Measurements from ENCODE around the gene NKX6-1.

NKX6-1 gene

DNA sequence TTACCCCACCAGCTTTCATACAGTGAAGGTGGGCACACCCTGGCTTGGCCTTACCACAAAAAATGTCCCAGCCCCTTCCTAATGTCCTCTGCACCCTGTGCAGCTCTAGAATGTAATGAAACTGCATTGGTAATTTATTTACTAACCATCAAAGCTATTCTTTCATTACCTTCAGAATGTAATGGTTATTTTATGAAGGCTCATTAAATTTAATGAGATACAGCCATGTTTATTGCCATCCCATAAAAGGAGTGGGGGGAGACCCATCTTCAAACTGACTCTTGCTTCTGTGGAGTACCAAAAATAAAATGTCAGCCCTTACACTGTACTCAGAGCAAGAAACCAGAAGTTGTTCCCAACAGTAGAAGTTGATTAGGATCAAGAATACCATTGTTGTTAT lies 25.0 kb downstream of the NKX6-1 start:
- DNase-seq (no peak), ATAC-seq (no peak)
- no peak overlapping the region for H3K27ac Mint-ChIP-seq
- no peaks in the 10 kb centered on the region for H3K9me3 Mint-ChIP-seq
- no peaks in the 10 kb centered on the region for H3K36me3 Mint-ChIP-seq (ENCODE audit: low read depth)
- peaks cover 14% of the 10 kb centered on the region for H3K27me3 Mint-ChIP-seq
- H3K4me3 Mint-ChIP-seq, result no peak overlapping the region
- H3K4me1 Mint-ChIP-seq, result no peaks in the 10 kb centered on the region

- H3K27me3 Mint-ChIP-seq, result peaks cover 13% of the 10 kb centered on the region
- DNase-seq (no peak), ATAC-seq (no peak)
- H3K4me1 Mint-ChIP-seq, result no peaks in the 10 kb centered on the region
- no peaks in the 10 kb centered on the region for H3K36me3 Mint-ChIP-seq (ENCODE audit: low read depth)
- H3K4me3 Mint-ChIP-seq, result no peak overlapping the region
- no peaks in the 10 kb centered on the region for H3K9me3 Mint-ChIP-seq
- H3K27ac Mint-ChIP-seq, result no peak overlapping the region
Observed at GRCh38 chr4:84472154-84472553, 26.9 kb downstream of the NKX6-1 start.

- Mint-ChIP-seq H3K9me3 (no peaks in the 10 kb centered on the region), H3K27ac (no peak overlapping the region), H3K36me3 (ENCODE audit: low read depth) (no peaks in the 10 kb centered on the region), H3K4me3 (no peak overlapping the region), H3K4me1 (no peaks in the 10 kb centered on the region), H3K27me3 (peaks cover 9% of the 10 kb centered on the region)
- DNase-seq, result no peak
- ATAC-seq, result no peak
Observed at GRCh38 chr4:84470204-84470785, 28.8 kb downstream of the NKX6-1 start.

GRCh38 chr4:84467601-84468000 lies 31.5 kb downstream of the NKX6-1 start:
- no peak overlapping the region for H3K27ac Mint-ChIP-seq
- ATAC-seq (no peak), DNase-seq (no peak)
- peaks cover 13% of the 10 kb centered on the region for H3K27me3 Mint-ChIP-seq
- no peaks in the 10 kb centered on the region for H3K36me3 Mint-ChIP-seq (ENCODE audit: low read depth)
- no peaks in the 10 kb centered on the region for H3K9me3 Mint-ChIP-seq
- H3K4me3 Mint-ChIP-seq, result no peak overlapping the region
- no peaks in the 10 kb centered on the region for H3K4me1 Mint-ChIP-seq

DNA sequence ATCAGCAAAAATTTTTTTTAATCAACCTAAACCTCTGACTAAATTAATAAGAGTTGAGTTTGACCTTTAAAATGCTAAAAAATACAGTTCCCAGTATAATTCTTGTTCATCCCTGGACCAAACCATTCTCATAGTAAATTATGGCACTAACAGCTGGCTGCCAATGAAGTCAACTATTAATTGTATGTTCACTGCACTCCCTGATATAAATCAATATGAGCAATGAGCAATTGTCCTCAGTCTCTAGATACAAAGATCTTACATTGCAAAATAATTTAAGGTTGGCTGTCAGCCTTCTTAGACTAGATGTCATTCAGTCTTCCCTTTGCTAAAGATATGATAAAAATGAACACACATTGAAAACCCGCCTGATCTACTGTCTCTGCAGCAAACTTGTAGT lies 39.3 kb downstream of the NKX6-1 start:
- no peak for DNase-seq

GRCh38 chr4:84456157-84456556 lies 42.9 kb downstream of the NKX6-1 start:
- peaks cover 9% of the 10 kb centered on the region for H3K27me3 Mint-ChIP-seq
- H3K4me3 Mint-ChIP-seq, result no peak overlapping the region
- no peaks in the 10 kb centered on the region for H3K36me3 Mint-ChIP-seq (ENCODE audit: low read depth)
- no peaks in the 10 kb centered on the region for H3K9me3 Mint-ChIP-seq
- H3K4me1 Mint-ChIP-seq, result no peaks in the 10 kb centered on the region
- ATAC-seq, result no peak
- DNase-seq, result no peak
- no peak overlapping the region for H3K27ac Mint-ChIP-seq

More for the DNA sequence above, 39.3 kb downstream of the NKX6-1 start:
- Mint-ChIP-seq H3K27ac (no peak overlapping the region), H3K36me3 (ENCODE audit: low read depth) (no peaks in the 10 kb centered on the region), H3K4me1 (no peaks in the 10 kb centered on the region), H3K27me3 (peaks cover 10% of the 10 kb centered on the region), H3K4me3 (no peak overlapping the region), H3K9me3 (no peaks in the 10 kb centered on the region)
- ATAC-seq, result no peak

- ATAC-seq (no peak), DNase-seq (no peak)
- Mint-ChIP-seq H3K4me1 (no peaks in the 10 kb centered on the region), H3K27me3 (peaks cover 9% of the 10 kb centered on the region), H3K4me3 (no peak overlapping the region), H3K36me3 (ENCODE audit: low read depth) (no peaks in the 10 kb centered on the region), H3K9me3 (no peaks in the 10 kb centered on the region), H3K27ac (no peak overlapping the region)
Observed at GRCh38 chr4:84455697-84456096, 43.4 kb downstream of the NKX6-1 start.

GRCh38 chr4:84451546-84451945 lies 47.5 kb downstream of the NKX6-1 start:
- Mint-ChIP-seq H3K4me3 (no peak overlapping the region), H3K9me3 (no peaks in the 10 kb centered on the region), H3K27ac (no peak overlapping the region), H3K4me1 (no peaks in the 10 kb centered on the region), H3K27me3 (peaks cover 4% of the 10 kb centered on the region), H3K36me3 (ENCODE audit: low read depth) (no peaks in the 10 kb centered on the region)
- ATAC-seq (no peak), DNase-seq (no peak)

DNA sequence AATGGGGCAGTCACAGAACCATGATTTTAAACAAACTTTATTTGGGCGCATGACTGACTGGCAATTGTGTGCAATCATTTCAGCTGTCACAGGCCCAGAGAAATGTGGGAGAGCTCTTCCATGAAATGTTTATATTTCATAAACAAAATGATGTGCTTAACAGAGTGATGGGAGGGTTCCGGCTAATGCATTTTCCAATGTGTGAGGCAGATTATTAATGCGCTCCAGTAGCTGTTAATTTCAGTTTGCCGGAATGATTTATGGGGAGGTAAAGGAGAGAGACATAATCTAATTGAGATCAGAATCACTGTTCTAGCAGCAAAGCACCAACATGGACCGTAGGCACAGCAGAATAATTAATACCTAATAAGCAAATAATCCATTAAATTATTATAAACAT lies 55.6 kb downstream of the NKX6-1 start:
- ATAC-seq (no peak), DNase-seq (no peak)
- H3K9me3 Mint-ChIP-seq, result no peaks in the 10 kb centered on the region
- no peaks in the 10 kb centered on the region for H3K4me1 Mint-ChIP-seq
- no peak overlapping the region for H3K27ac Mint-ChIP-seq
- no peaks in the 10 kb centered on the region for H3K36me3 Mint-ChIP-seq (ENCODE audit: low read depth)
- H3K4me3 Mint-ChIP-seq, result no peak overlapping the region
- peaks cover 6% of the 10 kb centered on the region for H3K27me3 Mint-ChIP-seq

GRCh38 chr4:84442778-84443177 lies 56.3 kb downstream of the NKX6-1 start:
- Mint-ChIP-seq H3K9me3 (no peaks in the 10 kb centered on the region), H3K27ac (no peak overlapping the region), H3K27me3 (peaks cover 6% of the 10 kb centered on the region), H3K4me1 (no peaks in the 10 kb centered on the region), H3K36me3 (ENCODE audit: low read depth) (no peaks in the 10 kb centered on the region), H3K4me3 (no peak overlapping the region)
- DNase-seq (no peak), ATAC-seq (no peak)
